Measurements from ENCODE around the gene GNB1L. TPM values are rescaled to one million over a fixed set of nuclear protein-coding genes. Genes with fewer than 3 reads are reported as not detected.

The GNB1L gene
- total and polyA plus RNA-seq, 2 experiments from 2014 or later = 14.3 to 16.5 TPM

- Histone ChIP-seq H3K4me3 (no peak overlapping the region), H3K27me3 (replicated peaks; ENCODE audit: insufficient read depth) (no peaks in the 10 kb centered on the region), H3K9ac (peak overlapping the region; percentile 25; the same call in 1 of the 2 replicates), H3K36me3 (ENCODE audit: low read depth) (no peaks in the 10 kb centered on the region), H3K79me2 (ENCODE audit: insufficient read depth) (peaks cover 10% of the 10 kb centered on the region; the same call in 1 of the 2 replicates), H3K9me3 (ENCODE audit: low read depth) (no peaks in the 10 kb centered on the region), H3K9me2 (ENCODE audit: insufficient read depth) (no peaks in the 10 kb centered on the region), H3K4me2 (ENCODE audit: unreplicated experiment) (peak overlapping the region; percentile 60), H3K4me1 (ENCODE audit: insufficient read depth) (peaks cover 39% of the 10 kb centered on the region), H2AFZ (no peak overlapping the region), H3K27ac (peak overlapping the region; percentile 12; the same call in 1 of the 2 replicates), H3F3A (ENCODE audit: insufficient read depth) (0 out of 2 replicates have a peak, but pooled peaks cover 4% of the 10 kb centered on the region), H4K20me1 (ENCODE audit: insufficient read depth) (no peaks in the 10 kb centered on the region)
- WGBS, 2 experiments (ENCODE audit: low coverage in 1 of 2, low lambda C conversion rate in 2 of 2, missing lambda C conversion rate in 2 of 2) = 79 to 91% methylated on average over 19 to 20 of the region's 20 CpGs
- no peak for DNase-seq
- TF ChIP-seq EZH2 (IDR thresholded peaks at IDR 0.05; ENCODE audit: insufficient read depth, poor library complexity, severe bottlenecking) = no peak
- TF ChIP-seq EZH2phosphoT487 (IDR thresholded peaks at IDR 0.05; ENCODE audit: insufficient read depth, low read depth) = no peak
- in situ Hi-C loops (cut with MboI) = no loop called here
These were observed 36.0 kb upstream of the GNB1L start for GRCh38 chr22:19890502-19891316.

GRCh38 chr22:19889951-19890350 is 35.3 kb upstream of the GNB1L start:
- Histone ChIP-seq H2AFZ (no peak overlapping the region), H3K27ac (no peak overlapping the region), H3F3A (ENCODE audit: insufficient read depth) (0 out of 2 replicates have a peak, but pooled peaks cover 4% of the 10 kb centered on the region), H3K4me1 (ENCODE audit: insufficient read depth) (peaks cover 39% of the 10 kb centered on the region), H3K4me2 (ENCODE audit: unreplicated experiment) (no peak overlapping the region), H3K9ac (no peak overlapping the region), H3K9me2 (ENCODE audit: insufficient read depth) (no peaks in the 10 kb centered on the region), H3K4me3 (no peak overlapping the region), H4K20me1 (ENCODE audit: insufficient read depth) (no peaks in the 10 kb centered on the region), H3K9me3 (ENCODE audit: low read depth) (no peaks in the 10 kb centered on the region), H3K27me3 (replicated peaks; ENCODE audit: insufficient read depth) (no peaks in the 10 kb centered on the region), H3K36me3 (ENCODE audit: low read depth) (no peaks in the 10 kb centered on the region), H3K79me2 (ENCODE audit: insufficient read depth) (peaks cover 10% of the 10 kb centered on the region; the same call in 1 of the 2 replicates)
- WGBS, 2 experiments (ENCODE audit: low coverage in 1 of 2, low lambda C conversion rate in 2 of 2, missing lambda C conversion rate in 2 of 2) = 89 to 93% methylated on average over 9 of the region's 9 CpGs
- TF ChIP-seq EZH2phosphoT487 (IDR thresholded peaks at IDR 0.05; ENCODE audit: insufficient read depth, low read depth) (no peak), EZH2 (IDR thresholded peaks at IDR 0.05; ENCODE audit: insufficient read depth, poor library complexity, severe bottlenecking) (no peak)
- DNase-seq = no peak
- in situ Hi-C loops (cut with MboI) = no loop called here

GRCh38 chr22:19888131-19888746 is 33.6 kb upstream of the GNB1L start:
- Histone ChIP-seq H3K4me2 (ENCODE audit: unreplicated experiment) (no peak overlapping the region), H2AFZ (no peak overlapping the region), H3F3A (ENCODE audit: insufficient read depth) (0 out of 2 replicates have a peak, but pooled peaks cover 4% of the 10 kb centered on the region), H3K27me3 (replicated peaks; ENCODE audit: insufficient read depth) (no peaks in the 10 kb centered on the region), H3K4me3 (no peak overlapping the region), H3K79me2 (ENCODE audit: insufficient read depth) (peaks cover 10% of the 10 kb centered on the region; the same call in 1 of the 2 replicates), H3K9me3 (ENCODE audit: low read depth) (no peaks in the 10 kb centered on the region), H4K20me1 (ENCODE audit: insufficient read depth) (no peaks in the 10 kb centered on the region), H3K36me3 (ENCODE audit: low read depth) (no peaks in the 10 kb centered on the region), H3K9ac (no peak overlapping the region), H3K4me1 (ENCODE audit: insufficient read depth) (peaks cover 39% of the 10 kb centered on the region), H3K27ac (no peak overlapping the region), H3K9me2 (ENCODE audit: insufficient read depth) (no peaks in the 10 kb centered on the region)
- 90 to 95% methylated on average over 16 to 17 of the region's 17 CpGs for WGBS, 2 experiments (ENCODE audit: low coverage in 1 of 2, low lambda C conversion rate in 2 of 2, missing lambda C conversion rate in 2 of 2)
- no peak for DNase-seq
- TF ChIP-seq EZH2 (IDR thresholded peaks at IDR 0.05; ENCODE audit: insufficient read depth, poor library complexity, severe bottlenecking) = no peak
- no peak for TF ChIP-seq EZH2phosphoT487 (IDR thresholded peaks at IDR 0.05; ENCODE audit: insufficient read depth, low read depth)
- in situ Hi-C loops (cut with MboI) = no loop called here

- Histone ChIP-seq H3K27me3 (replicated peaks; ENCODE audit: insufficient read depth) (no peaks in the 10 kb centered on the region), H3K4me2 (ENCODE audit: unreplicated experiment) (peak overlapping the region; percentile 14), H3K4me1 (ENCODE audit: insufficient read depth) (peaks cover 38% of the 10 kb centered on the region), H4K20me1 (ENCODE audit: insufficient read depth) (no peaks in the 10 kb centered on the region), H3K9ac (no peak overlapping the region), H3K36me3 (ENCODE audit: low read depth) (no peaks in the 10 kb centered on the region), H3F3A (ENCODE audit: insufficient read depth) (peaks cover 6% of the 10 kb centered on the region), H2AFZ (no peak overlapping the region), H3K9me2 (ENCODE audit: insufficient read depth) (no peaks in the 10 kb centered on the region), H3K27ac (peak overlapping the region; percentile 70), H3K4me3 (no peak overlapping the region), H3K79me2 (ENCODE audit: insufficient read depth) (peaks cover 10% of the 10 kb centered on the region; the same call in 1 of the 2 replicates), H3K9me3 (ENCODE audit: low read depth) (no peaks in the 10 kb centered on the region)
- WGBS, 2 experiments (ENCODE audit: low coverage in 1 of 2, low lambda C conversion rate in 2 of 2, missing lambda C conversion rate in 2 of 2) = 75 to 76% methylated on average over 16 of the region's 16 CpGs
- no peak for DNase-seq
- in situ Hi-C loops (cut with MboI) = no loop called here
- TF ChIP-seq EZH2 (IDR thresholded peaks at IDR 0.05; ENCODE audit: insufficient read depth, poor library complexity, severe bottlenecking) = no peak
These were observed 32.7 kb upstream of the GNB1L start for GRCh38 chr22:19887256-19887985.

Measured in GM23248 (cell line).